Measurements from ENCODE around the gene TSHZ3.

The TSHZ3 gene

GRCh38 chr19:31226151-31226935 lies 122.9 kb downstream of the TSHZ3 start:
- H3K4me3 ChIP-seq (ENCODE audit: low read depth, low read length), result no peak overlapping the region
- DNase-seq (ENCODE audit: low read depth), result no peak
- TF ChIP-seq, protein P1, sequence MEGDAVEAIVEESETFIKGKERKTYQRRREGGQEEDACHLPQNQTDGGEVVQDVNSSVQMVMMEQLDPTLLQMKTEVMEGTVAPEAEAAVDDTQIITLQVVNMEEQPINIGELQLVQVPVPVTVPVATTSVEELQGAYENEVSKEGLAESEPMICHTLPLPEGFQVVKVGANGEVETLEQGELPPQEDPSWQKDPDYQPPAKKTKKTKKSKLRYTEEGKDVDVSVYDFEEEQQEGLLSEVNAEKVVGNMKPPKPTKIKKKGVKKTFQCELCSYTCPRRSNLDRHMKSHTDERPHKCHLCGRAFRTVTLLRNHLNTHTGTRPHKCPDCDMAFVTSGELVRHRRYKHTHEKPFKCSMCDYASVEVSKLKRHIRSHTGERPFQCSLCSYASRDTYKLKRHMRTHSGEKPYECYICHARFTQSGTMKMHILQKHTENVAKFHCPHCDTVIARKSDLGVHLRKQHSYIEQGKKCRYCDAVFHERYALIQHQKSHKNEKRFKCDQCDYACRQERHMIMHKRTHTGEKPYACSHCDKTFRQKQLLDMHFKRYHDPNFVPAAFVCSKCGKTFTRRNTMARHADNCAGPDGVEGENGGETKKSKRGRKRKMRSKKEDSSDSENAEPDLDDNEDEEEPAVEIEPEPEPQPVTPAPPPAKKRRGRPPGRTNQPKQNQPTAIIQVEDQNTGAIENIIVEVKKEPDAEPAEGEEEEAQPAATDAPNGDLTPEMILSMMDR (IDR thresholded peaks at IDR 0.05; ENCODE audit: insufficient read depth, low read depth, low read length, missing control alignments), result no peak

All from GM12865 (cell line).